ENCODE measurements around the gene BCL7C.
"Not testable (repeated sequence)": the region's sequence is repeated elsewhere in the genome, so short reads cannot be mapped to it uniquely, and the experiment has no call there.

Gene BCL7C

GRCh38 chr16:30870904-30871303, 23.0 kb downstream of the BCL7C start:
- TF ChIP-seq CTCF (IDR thresholded peaks at IDR 0.05; ENCODE audit: extremely low read depth, insufficient read depth, missing control alignments) = no peak
- no peak for DNase-seq (ENCODE audit: low spot score)
- in situ Hi-C loops (cut with MboI; ENCODE audit: low pct_unique_long_range_greater_than_20kb, low sequenced_read_pairs, unreplicated experiment) = no loop called here

GRCh38 chr16:30867747-30868146, 26.1 kb downstream of the BCL7C start:
- in situ Hi-C loops (cut with MboI; ENCODE audit: low pct_unique_long_range_greater_than_20kb, low sequenced_read_pairs, unreplicated experiment) = no loop called here
- DNase-seq (ENCODE audit: low spot score) = no peak
- TF ChIP-seq CTCF (IDR thresholded peaks at IDR 0.05; ENCODE audit: extremely low read depth, insufficient read depth, missing control alignments) = no peak

GRCh38 chr16:30866031-30866430, 27.8 kb downstream of the BCL7C start:
- in situ Hi-C loops (cut with MboI; ENCODE audit: low pct_unique_long_range_greater_than_20kb, low sequenced_read_pairs, unreplicated experiment) = no loop called here
- no peak for DNase-seq (ENCODE audit: low spot score)
- TF ChIP-seq CTCF (IDR thresholded peaks at IDR 0.05; ENCODE audit: extremely low read depth, insufficient read depth, missing control alignments) = no peak

- DNase-seq (ENCODE audit: low spot score); in situ Hi-C loops (cut with MboI; ENCODE audit: low pct_unique_long_range_greater_than_20kb, low sequenced_read_pairs, unreplicated experiment): not testable (repeated sequence)
Measured at GRCh38 chr16:30863178-30863577, 30.7 kb downstream of the BCL7C start.

DNA sequence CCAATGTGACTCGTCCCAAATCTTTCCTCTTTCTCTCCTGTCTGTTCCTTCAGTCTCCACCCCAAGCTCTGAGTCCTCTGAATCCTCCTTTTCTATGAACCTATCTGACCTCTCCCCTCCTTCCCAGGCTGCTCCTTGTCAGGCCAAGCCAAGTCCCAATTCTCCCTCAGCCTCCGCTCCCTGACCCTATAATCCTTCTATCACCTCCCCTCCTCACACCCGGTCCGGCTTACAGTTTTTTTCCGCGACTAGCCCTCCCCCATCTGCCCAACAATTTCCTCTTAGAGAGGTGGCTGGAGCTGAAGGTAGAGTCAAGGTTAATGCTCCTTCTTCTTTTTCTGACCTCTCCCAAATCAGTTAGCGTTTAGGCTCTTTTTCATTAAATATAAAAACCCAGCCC, 33.1 kb downstream of the BCL7C start:
- DNase-seq (ENCODE audit: low spot score); in situ Hi-C loops (cut with MboI; ENCODE audit: low pct_unique_long_range_greater_than_20kb, low sequenced_read_pairs, unreplicated experiment): not testable (repeated sequence)

- no peak for TF ChIP-seq CTCF (IDR thresholded peaks at IDR 0.05; ENCODE audit: extremely low read depth, insufficient read depth, missing control alignments)
- DNase-seq (ENCODE audit: low spot score) = no peak
- in situ Hi-C loops (cut with MboI; ENCODE audit: low pct_unique_long_range_greater_than_20kb, low sequenced_read_pairs, unreplicated experiment) = no loop called here
Measured at GRCh38 chr16:30858829-30859423, 35.0 kb downstream of the BCL7C start.

- in situ Hi-C loops (cut with MboI; ENCODE audit: low pct_unique_long_range_greater_than_20kb, low sequenced_read_pairs, unreplicated experiment) = no loop called here
- no peak for TF ChIP-seq CTCF (IDR thresholded peaks at IDR 0.05; ENCODE audit: extremely low read depth, insufficient read depth, missing control alignments)
- no peak for DNase-seq (ENCODE audit: low spot score)
Measured at GRCh38 chr16:30858111-30858495, 35.8 kb downstream of the BCL7C start.

DNA sequence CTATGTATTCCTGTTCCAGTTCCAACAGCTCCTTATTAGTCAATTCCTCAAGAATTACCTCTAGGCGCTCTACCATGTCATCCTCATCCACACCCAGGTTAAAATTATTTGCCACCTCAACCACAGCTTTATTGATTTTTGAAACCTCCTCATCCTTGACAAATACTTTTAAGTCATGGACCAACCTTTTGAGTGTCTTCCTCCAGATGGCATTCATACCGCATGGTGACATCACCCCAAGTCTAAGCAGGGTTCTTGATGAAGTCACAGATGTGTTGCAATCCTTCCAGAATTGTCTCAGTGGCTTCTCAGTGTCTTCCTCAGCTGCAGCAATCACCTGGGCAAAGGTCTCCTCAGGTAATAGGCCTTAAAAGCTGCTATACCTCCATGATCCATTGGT, 40.1 kb downstream of the BCL7C start:
- in situ Hi-C loops (cut with MboI; ENCODE audit: low pct_unique_long_range_greater_than_20kb, low sequenced_read_pairs, unreplicated experiment) = no loop called here
- DNase-seq (ENCODE audit: low spot score) = no peak
- no peak for TF ChIP-seq CTCF (IDR thresholded peaks at IDR 0.05; ENCODE audit: extremely low read depth, insufficient read depth, missing control alignments)
